Ecto neural progenitor cell (in vitro differentiated cells): Measurements from ENCODE around the gene ATP1A1.

ENCODE experiments used
- DNase-seq: peaks from one replicate; pipeline ENCODE4 v3.0.0-alpha.2; 2018; ENCODE audit warnings: low spot score

ATP1A1 gene

DNA sequence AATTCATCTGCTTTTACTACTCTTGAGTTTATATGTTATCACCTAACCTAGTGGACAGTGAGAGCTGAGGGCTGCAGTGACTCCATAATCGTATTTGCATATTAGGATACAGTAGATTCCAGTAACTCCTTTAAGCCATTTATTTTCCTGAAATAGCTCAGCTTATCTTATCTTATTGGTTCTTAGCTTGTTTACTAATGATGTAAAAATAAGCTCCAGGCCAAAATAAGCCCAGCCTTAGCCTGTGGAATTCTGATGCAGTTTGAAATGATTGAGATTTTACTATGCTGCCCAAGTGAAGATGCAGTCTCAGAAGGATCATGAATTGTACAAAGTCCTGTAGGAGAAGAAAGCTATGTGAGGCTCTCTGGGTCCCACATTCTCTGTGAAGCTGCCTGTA is 18.1 kb downstream of the ATP1A1 start:
- no peak for DNase-seq

DNA sequence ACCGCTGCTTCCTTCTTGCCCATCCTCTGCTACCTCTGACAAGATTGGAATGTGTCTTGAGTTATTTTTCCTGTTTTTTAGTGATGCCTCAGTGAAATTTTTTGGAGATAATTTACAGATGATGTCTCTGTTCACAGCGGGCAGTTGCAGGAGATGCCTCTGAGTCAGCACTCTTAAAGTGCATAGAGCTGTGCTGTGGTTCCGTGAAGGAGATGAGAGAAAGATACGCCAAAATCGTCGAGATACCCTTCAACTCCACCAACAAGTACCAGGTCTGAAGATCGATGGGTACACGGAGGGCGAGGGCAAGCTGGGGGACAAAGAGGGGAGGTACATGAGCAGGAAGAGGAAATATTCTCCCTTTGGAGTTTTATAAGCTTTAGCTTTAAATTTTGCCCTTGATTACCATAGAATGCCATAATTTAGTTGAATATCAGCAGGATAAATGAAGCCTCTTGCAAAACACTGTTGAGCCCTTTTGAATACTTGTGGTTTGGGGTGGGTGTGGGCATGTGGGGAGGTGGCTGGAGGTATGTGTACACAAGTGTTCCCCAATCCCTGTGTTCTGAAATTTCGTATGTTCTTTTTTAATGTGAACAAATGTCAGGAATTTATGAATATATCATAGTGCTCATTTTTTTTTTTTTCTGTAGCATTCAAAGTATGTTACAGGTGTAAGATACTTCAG is 19.8 kb downstream of the ATP1A1 start:
- no peak for DNase-seq

DNA sequence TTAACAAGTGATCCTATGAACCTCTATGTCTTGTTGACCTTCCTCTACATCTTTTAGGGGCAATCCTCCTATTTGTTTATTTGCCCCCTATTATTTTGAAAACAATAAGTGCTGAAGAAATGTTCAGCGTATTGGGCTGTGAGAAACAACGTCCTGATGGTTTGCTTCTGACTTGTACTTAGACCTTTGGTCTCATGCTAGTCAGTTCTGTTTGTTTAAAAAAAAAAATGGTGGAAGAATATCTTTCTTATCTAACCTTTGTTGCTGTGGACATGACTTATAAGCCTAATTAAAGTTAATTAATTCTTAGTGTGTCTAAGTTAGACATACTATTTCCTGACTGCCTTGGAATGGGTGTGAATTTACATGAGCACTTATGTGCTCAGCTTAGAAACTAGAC is 20.7 kb downstream of the ATP1A1 start:
- no peak for DNase-seq

- no peak for DNase-seq
Measured at GRCh38 chr1:116394270-116394669, 21.2 kb downstream of the ATP1A1 start.

DNA sequence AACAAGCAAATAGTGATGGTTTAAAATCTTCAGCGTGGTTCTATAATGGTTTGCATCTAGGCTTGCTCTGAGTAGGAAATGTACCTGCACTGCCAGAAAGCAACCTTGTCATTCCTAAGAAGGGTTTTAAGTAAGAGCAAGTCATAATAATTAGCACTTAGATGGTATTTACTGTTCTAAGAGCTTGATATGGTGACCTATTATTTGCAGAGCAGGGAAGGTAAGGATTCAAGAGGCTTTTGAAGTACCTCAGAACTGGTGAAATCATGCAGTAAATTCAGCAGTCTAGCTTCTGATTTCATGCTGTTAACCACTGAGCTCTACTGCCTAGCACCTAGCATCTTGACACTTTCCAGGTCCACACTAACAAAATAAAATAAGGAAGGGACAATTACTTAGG is 23.7 kb downstream of the ATP1A1 start:
- DNase-seq: no peak

DNA sequence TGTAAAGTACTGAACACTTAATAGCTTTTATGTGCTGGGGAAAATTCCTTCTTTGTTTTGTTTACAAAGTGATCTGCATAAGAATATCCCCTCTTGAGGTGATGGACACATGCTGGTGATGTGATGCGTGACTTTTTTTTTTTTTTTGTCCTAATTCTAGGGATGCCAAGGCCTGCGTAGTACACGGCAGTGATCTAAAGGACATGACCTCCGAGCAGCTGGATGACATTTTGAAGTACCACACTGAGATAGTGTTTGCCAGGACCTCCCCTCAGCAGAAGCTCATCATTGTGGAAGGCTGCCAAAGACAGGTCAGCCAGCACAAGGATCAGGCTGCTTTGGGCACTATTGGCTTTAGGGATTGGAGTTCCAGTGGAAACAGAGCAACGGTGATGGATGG is 24.7 kb downstream of the ATP1A1 start:
- no peak for DNase-seq

GRCh38 chr1:116400780-116401179 is 27.7 kb downstream of the ATP1A1 start:
- no peak for DNase-seq

DNA sequence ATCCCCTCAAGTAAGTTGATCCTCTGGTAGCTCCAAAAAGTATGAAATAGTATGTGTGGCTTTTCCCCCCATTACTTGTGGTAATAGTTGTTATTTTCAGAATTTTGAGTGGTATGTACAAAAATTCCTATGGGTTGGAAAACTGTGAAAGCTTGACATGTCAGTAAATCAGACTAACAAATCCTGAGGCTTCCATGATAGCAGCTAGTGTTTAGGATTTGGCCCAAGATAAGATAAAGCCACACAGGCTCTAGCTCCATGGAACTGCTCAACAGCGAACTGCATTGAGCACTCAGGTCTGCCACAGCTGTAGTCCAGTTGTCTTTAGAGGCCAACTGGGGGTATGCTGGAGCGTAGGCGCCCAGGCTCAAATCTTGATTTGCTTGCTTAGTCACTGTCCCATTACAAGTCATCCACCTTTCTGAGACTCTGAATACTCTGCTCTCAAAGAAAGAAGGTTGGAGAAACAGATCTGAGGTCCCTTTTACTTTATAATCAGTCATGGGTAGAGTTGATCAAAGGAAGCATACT is 28.7 kb downstream of the ATP1A1 start:
- no peak for DNase-seq

- DNase-seq: no peak
Measured at GRCh38 chr1:116402333-116402732, 29.3 kb downstream of the ATP1A1 start.

- DNase-seq: no peak
Measured at GRCh38 chr1:116403496-116404136, 30.6 kb downstream of the ATP1A1 start.

GRCh38 chr1:116404699-116405098 is 31.7 kb downstream of the ATP1A1 start:
- DNase-seq: no peak

GRCh38 chr1:116405241-116406135 is 32.4 kb downstream of the ATP1A1 start:
- DNase-seq: no peak

DNA sequence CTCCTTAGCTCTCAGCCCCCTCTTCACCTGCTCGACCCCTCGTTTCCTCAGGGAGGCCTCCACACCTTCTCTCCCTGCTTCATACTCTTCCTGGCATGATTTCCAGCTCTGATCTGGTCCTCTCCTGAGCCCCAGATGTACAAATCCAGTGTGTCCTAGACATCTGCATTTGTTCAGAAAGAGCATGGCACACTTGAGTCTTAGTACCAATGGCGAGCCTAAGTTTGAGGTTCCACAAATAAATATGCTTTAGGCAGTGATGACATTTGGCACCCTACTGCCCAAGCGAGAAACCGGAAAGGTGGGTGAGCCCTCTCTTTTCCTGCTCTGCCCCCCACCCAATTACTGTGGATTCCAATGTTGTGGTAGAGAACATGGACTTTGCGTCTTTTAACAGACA is 34.0 kb downstream of the ATP1A1 start:
- no peak for DNase-seq

GRCh38 chr1:116408193-116408592 is 35.1 kb downstream of the ATP1A1 start:
- no peak for DNase-seq

GRCh38 chr1:116408803-116409720 is 36.0 kb downstream of the ATP1A1 start:
- no peak for DNase-seq

DNA sequence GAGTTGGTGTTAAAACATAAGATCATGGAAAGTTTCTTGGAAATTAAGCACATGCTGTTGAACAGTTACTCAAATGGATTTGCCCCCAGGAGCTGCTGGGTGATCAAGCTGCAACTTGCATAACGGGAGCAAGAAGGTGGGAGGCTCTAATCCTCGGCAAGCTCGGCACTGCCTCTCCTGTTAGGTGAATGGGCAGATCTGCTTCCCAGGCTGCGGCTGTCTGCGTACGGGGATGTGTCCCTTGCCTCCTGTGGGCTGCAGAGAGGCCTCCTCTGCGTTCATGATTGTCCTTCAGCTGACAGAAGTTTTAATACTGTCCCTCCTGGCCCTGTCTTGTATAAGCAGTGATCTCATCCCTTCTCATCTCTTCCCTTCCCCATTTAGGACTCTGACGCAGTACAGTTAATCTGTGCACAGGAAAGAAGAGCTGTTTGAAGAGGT is 36.7 kb downstream of the ATP1A1 start:
- no peak for DNase-seq

DNA sequence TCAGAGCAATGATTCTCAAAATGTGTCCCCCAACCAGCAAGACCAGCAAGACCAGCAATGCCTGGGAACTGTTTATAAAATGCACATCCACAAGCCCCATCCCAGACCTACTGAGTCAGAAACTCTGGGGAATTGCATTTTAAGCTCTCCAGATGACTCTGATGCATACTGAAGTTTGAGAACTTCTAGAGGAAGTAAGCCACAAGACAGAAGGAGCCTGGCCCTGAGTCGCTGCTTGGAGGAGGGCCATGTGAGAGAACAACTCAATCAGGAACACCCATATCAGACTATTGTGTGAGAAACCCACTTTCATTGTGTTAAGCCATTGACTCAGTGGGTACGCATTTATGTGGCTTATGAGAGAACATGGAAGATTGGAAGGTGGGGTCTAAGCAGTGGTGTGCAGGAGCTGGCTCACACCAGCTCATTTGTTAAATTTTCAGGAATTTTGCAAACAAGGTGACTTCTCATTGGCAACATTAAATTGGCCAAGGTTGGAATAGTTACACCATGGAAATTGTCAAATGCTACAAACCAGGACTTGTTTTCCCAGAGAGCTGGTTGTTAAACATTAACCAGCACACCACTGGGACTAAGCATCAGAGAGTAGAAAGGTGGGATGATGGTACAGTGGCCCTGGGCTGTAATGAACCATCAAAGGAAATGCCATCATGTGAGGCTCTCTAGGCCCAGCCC is 38.9 kb downstream of the ATP1A1 start:
- DNase-seq: no peak

GRCh38 chr1:116412480-116412798 is 39.4 kb downstream of the ATP1A1 start:
- DNase-seq: no peak

- no peak for DNase-seq
Measured at GRCh38 chr1:116412898-116413297, 39.9 kb downstream of the ATP1A1 start.

DNA sequence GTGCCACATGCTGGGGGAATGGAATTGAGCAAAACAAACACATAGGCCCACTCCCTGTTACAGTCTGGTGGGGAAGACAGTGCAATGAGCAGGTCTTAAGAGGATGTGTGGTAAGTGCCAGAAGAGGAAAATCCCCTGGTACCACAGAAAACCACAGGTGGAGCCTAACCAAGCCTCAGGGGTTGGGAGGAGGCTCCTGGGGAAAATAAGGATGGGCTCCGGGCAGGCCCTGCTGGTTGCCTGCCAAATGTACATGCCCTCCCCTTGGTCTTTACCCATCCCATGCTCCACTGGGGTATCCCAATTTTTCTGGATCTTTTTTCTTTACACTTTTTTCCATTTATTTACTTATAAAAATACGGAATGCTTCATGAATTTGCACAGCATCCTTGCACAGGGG is 40.4 kb downstream of the ATP1A1 start:
- no peak for DNase-seq

DNA sequence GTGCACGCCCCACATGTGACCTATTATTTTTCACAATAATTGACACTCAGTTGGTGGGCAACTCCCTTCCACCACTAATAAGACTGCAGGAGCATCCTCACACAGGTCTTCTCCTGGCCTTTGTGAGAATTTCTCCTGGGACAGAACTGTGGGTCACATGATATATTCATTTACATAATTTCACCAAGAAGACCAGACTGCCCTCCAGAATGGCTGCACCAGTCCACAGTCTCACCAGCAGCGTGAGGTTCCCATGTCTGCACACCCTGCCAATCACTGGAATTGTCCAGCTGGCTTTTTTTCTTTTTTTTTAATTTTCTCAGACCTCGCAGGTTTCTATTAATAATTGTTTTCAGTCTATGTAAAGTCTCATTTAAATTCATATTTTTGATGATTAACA is 41.3 kb downstream of the ATP1A1 start:
- DNase-seq: no peak
